GM19099 (cell line): ENCODE measurements around the gene ADAM12.

ENCODE experiments used
- POLR2A ChIP-seq: IDR thresholded peaks from 3 replicates; pipeline ENCODE4 v1.6.1; 2011; ENCODE audit warnings: low read depth; ENCODE audit not compliant: insufficient read length; ENCODE audit errors: extremely low read depth

ADAM12 gene

DNA sequence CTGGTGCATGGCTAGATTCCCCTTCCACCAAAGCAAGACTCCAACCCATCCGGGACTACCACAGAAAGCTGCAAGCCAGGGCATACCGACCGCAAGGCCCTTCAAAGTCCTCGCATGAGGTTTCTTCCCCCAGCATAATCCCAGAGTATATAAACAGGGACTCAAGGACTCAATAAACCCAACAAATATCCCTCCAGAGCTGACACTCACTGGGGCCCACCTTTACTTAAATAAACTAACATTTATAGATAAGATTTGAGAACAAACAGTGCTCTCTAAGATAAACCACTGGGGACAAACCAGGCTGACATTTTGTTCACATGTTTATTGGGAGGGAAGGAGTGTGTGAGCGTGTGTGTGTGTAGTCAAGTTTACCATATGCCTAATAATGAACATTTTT is 138.2 kb downstream of the ADAM12 start:
- TF ChIP-seq POLR2A, result no peak

DNA sequence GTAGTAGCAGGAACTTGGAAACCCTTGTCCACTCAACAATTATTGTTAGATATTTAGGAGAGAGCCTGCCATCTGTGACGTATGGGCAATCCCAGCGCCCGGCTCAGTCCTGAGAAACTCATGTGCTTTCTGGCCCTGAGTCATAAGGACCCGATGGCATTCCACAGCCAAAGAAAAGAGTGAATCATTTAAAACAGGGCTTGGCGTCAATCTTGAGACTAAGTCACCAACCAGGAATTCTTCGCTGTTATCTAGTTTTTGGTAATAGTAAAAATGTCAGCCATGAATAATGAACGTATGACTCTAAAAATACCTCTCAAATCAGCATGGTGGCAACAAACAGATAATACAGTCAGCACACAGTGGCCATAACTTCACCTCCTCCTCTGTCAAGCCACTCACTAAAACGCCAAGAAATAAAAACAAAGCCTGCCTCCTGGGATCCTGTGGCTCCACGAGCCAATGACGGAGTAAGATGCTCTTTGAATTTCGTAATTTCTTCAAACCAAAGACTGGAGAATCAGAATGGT is 140.8 kb downstream of the ADAM12 start:
- no peak for TF ChIP-seq POLR2A

DNA sequence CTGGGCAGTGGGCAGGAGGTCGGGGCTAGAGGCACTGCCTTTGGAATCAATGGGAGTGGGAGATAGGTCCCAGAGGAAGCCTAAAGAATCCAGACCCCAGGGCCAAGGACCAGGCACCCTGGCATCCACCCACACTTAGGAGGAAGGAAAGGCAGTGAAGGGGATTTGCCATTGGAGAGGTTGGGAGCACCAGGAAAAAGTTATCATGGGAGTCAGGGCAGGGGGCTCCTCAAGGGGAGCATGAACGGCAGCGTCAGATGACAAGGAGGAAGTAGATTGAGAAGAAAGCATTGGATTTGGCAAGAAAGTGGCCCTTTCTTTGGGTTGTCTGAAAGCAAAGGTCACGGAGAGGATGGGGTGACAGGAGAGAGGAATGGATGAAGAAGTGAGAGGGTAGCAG is 142.8 kb downstream of the ADAM12 start:
- TF ChIP-seq POLR2A, result no peak

DNA sequence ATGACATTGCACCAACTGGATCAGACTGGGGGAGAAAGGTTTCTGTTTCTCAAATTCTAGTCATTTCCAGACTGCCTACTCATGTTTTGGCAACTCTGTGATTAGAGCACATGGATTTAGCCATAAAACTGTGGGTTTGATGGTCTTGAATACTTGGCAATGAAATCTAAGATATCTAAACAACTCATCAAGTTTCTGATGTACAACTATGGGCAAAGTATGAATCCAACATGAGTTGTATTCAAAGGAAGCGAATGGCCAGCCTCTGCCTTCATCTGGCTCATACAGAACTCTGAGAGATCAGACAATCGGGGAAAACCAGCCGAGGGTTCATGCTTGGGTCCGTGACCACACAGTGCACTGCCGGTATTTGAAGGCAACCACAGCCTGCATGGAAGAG is 144.3 kb downstream of the ADAM12 start:
- no peak for TF ChIP-seq POLR2A

DNA sequence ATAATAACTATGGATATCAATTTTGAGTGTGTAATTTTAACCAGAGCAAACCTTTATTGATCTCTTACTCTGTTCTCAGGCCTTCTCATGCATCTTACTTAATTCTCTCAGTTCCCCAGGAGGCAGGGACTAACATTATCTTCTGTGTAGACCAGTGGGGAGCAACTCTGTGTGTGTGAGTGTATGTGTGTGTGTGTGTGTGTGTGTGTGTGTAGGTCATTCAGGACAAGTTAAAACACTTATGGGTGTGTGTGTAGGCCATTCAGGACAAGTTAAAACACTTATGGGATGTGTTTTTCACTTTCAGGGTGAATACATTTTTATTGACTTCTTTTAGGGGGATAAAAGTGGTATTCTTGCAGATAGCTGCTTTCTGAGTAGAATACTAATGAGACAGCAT is 145.0 kb downstream of the ADAM12 start:
- TF ChIP-seq POLR2A, result no peak

DNA sequence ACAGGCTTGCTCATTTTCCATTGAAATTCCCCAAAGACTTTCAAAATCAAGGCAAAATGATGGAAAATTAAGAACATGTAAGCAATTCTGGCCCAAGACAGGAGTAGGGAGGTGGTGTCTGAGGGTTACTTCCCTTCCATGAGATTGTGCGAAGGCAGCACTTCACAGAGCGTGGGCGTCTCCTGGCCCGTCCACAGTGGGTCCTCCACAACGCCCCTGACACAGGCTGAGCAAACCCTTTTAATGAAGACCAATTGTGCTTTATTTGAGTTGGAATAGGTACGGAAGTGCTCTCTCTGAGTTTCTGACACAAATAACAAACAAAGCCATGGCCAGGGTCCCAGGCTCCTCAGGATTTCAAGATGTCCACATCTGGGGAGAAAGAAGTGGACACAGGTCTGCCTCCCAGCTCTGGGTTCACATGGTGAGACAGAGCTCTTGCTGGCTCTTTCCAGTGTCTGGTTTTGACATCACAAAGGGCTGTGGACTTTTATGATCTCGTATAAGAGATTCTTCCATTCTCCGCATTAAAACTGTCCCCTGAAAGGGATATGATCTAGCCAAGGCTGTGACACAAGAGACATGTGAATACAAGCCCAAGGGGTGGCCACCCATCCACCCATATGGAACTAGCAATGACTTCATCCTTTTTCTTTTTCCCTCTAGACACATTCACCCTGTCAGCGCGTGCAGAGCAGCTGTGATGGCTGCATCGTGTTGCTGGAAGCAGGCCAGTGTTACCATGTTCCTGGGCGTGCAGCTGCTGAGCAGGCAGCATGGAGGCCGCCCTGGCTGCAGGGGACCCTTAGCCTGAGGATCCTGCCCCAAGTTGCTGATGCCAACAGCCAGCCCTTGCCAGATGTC is 145.6 kb downstream of the ADAM12 start:
- TF ChIP-seq POLR2A, result no peak

DNA sequence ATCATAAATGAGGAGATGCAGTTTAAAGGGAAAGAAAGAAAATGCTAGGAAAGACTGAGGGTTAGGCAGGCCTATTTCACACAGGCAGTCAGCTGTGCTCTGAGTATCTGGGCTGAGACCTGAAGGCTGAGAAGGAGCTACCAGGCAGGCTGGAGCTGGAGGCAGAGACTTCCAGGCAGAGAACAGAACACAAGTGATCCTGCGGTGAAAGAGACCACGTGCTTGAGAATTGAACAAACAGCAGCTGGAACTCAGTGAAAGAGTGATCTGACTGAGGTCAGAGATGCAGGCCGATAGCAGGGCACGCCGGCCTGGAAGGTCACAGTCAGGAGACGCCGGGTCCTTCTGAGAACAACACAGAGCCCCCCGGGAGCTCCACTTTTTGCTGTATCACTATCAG is 147.8 kb downstream of the ADAM12 start:
- no peak for TF ChIP-seq POLR2A

DNA sequence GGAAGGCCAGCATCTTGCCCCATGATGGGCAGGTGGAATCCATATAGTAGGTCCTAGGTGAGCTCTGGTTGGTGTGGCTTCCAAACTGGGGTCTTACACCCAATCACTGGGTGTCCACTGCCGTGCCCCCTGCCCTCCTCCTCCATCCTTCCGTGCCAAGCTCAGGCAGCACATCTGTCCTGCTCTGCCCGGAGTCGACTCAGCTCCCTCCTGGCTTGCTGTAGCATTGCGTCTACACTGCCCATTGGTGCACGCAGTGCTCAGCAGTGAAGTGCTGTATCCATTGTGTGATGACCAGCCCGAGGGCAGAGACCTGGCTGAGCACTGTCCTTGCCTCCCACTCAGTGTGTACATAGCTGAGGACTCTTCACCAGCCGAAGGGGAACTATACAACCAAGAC is 148.4 kb downstream of the ADAM12 start:
- TF ChIP-seq POLR2A, result no peak

DNA sequence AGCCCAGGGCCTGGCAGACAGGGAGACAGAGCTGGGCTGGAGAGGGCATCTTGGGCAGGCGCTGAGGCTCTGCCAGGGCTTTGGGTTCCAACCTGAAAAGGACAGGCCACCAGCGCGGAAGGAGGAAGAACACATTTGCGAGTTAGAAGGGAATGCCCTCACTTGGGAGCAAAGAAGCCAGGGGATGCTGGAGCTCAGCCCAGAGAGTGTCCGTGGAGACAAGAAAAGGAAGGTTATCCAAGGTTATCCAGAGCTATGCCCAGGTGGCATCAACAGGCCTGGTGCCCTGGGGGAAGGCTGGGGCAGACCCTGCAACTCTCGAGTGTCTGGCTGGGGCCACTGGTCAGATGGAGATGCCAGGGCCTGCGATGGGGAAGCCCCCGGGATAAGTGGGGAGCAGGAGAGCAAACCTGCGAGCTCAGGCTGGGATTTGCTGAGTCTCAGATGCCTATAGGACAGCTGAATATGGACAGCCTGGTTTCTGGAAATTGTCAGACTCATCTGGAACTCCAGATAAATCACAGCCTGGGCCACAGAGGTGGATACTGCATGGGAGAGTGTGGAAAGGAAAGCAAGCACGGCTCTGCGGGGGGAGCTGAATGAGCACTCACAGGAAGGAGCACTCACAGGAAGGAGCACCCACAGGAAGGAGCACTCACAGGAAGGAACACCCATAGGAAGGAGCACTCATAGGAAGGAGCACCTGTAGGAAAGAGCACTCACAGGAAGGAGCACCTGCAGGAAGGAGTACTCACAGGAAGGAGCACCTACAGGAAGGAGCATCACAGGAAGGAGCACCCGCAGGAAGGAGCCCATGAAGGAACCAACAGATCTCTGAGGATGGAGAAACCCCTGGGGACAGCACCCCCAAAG is 152.1 kb downstream of the ADAM12 start:
- TF ChIP-seq POLR2A, result no peak

DNA sequence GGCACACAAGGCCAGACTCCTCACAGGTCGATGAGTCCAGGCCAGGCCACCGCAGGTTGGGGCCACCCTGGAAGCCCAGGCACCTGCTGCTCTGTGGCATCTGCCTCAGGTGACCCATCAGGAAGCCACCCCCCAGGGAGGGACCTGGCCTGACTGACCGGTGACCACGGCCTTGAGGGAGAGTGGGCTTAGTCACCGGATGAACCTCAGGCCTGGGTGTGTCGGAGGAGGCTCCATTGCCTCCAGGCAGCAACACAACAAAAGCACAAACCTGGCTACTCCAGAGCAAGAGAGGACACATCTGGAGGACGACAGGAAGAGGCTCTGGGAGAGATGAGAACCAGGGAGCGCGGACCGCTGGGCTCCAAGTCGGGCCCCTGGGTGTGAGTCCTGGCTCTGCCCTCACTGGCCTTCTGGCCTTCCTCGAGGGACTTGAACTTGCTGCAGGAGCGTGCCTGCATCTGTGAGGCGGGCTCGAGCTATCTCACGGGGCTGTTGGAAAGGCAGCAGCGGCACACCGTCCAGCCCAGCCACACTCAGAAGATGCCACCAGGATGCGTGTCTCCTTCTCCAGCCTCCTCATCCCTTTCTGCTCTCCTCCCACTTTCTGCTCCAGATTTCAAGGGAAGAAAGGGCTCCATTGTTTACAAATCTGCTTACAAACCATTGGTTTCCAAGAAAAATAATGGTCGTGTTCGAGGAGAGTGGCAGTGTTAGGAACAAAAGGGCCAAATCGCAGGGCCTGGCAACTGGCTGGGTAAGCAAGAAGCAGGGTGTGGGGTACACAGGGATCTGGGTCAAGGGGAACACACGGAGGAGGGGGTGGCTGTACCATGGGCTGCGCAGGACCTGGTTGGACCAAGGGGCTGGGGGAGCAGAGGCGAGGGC is 152.9 kb downstream of the ADAM12 start:
- no peak for TF ChIP-seq POLR2A

DNA sequence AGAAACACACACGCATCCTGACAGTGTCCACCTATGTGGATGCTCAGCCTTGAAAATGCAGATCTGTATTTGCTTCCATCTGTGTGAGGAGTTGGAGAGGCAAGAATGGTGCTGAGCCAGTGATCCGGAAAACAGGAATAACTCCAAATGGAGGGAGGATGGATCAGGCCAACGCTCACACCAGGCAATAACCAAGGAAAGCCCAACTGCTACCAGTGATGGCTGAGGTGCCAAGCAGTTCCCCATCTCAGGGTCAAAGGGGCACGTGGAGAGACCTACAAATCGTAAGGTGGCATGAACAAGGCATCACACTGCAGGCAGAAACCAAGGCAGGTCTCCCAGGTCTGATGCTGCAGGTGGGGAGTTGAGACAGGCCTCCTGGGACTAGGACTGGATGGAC is 153.6 kb downstream of the ADAM12 start:
- TF ChIP-seq POLR2A, result no peak

DNA sequence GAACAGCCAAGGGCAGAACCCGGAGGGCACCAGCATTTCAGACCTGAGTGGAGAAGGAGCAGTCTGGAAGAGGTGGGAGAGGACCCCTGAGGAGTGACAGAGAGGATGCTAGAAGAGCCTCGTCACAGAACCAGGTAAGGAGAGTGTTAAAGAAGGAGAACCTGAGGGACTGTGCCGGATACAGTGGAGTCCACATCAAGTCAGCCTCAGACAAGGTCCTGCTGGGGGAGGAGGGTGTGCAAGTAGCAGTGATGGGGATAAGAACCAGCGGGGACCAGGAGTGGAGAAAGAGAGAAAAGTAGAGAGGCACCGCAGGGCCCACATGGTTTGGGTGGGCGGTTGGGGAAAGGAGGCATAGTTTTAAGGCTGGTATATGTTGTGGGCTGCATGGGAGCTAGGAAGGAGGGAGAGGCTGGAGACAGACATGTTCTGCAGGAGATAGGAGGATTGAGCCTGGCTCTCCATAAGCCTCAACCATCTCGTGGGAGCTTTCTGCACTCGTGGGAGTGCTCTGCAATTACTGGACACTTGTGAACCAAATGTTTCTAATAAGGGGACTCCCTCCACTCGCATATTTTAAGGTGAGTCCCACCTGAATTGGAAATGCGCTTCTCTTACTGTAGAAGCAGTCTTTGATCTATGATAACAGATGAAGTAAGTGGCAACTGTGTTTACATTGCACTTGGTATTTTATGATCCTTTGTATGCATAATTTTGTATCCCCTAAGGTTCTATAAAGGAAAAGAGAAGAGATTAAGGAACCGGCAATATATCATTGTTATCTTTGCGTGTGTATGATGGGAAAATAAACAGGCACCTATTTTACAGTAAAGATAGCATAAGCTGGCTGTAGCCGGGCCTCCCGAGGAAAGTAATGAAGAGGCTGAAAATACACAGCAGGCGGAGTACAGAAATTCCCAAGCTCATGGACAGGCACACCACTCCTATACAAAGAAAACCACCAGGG is 154.8 kb downstream of the ADAM12 start:
- no peak for TF ChIP-seq POLR2A

DNA sequence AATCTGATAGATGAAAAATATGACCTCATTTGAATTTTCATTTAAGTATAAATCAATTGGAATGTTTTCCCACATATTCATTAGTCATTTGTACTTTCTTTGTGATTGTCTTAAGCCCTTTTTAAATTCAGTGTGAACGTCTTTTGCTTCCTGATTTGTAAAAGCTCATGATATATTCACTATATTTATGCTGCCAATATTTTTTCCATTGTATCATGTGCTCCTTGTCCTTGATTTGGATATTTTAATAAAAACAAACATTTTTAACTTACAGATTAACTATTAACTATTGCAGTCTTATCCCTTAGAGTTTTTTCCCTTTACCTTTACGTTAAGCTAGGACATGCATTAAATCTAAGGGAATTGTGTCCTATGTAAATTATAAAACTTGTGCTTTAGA is 157.7 kb downstream of the ADAM12 start:
- TF ChIP-seq POLR2A, result no peak

DNA sequence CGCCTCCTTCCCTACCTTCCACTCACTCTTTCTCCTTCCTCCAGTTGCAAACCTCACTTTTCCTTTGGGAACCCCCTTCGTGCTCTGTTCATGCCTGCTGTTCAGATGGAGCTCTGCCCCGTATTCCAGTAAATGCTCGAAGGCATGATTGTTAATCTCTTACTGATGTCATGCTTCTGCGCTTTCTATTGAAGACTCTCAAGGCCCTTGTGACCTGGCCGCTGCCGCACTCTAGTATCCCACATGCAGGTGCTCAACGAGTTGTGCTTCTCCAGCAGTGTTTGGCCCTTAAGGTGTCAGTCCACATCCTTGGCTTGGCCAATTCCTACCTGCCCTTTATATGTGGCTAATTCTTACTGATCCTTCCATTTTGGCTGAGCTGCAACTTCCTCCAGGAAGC is 158.6 kb downstream of the ADAM12 start:
- no peak for TF ChIP-seq POLR2A
